ENCODE data around the gene GLB1L.
"Not testable (repeated sequence)": the region's sequence is repeated elsewhere in the genome, so short reads cannot be mapped to it uniquely, and the experiment has no call there.

Gene GLB1L

DNA sequence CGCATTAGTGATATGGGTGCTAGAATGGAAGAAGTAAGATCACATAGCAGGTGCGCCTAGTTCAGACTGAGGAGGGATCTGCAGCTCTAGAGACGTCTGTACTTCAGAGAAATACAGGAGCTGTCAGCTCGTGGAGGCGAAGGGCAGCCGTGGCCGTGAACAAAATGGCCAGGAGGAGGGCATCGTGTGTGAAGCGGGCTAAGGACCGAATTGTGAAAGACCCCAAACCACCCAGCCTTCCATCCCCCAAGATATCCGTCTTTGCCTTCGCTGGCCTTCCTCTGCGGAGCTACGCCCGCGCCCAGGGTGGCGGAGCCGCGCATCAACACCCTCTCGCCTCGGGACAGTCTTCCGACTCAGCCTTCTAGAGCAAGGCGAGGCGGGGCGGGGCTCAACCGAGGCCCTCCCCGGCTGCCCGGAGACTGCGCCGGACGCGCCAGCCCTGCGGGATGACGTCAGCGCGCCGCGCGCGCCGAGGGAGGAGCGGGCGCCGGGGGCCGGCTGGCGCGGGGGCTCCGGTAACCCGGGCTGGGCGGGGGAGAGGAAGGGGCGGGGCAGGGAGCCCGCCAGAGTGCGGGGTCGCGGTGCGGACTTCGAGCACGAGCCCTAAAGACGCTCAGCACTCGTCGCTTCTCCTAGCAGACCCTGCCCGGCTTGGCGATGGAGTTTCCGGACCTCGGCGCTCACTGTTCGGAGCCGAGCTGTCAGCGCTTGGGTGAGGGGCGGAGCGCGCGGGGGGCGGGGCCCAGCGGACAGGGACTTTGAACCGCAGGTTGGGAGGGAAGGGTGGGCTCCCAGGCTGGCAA, 38.7 kb downstream of the GLB1L start, which contains the start of gene ZFAND2B:
Gene ZFAND2B, plus strand, starts transcription at position 455 of the 806 bp plus-strand sequence. Its CDS starts 206 bp downstream, at position 661.
- peak; percentile 98 for DNase-seq (ENCODE audit: low spot score)

DNA sequence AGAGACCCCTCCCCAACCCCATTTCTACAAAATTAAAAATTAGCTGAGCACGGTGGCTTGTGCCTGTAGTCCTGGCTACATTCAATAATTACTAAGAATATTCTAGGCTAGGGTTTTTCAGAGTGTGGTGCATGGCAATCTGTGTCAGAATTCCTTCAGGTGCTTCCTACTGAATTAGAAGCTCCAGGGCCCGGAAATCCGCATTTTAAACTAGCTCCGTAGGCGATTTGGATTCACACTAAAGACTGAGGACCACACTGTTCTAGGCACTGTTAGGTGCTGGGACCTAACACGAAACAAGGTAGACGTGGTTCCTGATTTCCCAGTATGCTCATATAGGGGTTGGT, 39.3 kb downstream of the GLB1L start:
- DNase-seq (ENCODE audit: low spot score) = no peak

- DNase-seq (ENCODE audit: low spot score) = no peak
Measured at GRCh38 chr2:219205165-219205538, 40.1 kb downstream of the GLB1L start.

GRCh38 chr2:219204425-219205164, 40.6 kb downstream of the GLB1L start:
- no peak for DNase-seq (ENCODE audit: low spot score)

DNA sequence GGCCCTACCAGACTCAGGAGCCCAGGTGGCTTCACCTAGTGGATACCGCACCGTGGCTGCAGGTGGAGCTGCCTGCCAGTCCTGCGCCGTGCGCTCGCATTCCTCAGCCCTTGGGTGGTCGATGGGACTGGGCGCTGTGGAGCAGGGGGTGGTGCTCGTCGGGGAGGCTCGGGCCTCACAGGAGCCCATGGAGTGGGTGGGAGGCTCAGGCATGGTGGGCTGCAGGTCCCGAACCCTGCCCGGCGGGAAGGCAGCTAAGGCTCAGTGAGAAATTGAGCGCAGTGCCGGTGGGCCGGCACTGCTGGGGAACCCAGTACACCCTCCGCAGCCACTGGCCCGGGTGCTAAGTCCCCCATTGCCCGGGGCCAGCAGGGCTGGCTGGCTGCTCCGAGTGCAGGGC, 43.9 kb downstream of the GLB1L start:
- DNase-seq (ENCODE audit: low spot score) = not testable (repeated sequence)

DNA sequence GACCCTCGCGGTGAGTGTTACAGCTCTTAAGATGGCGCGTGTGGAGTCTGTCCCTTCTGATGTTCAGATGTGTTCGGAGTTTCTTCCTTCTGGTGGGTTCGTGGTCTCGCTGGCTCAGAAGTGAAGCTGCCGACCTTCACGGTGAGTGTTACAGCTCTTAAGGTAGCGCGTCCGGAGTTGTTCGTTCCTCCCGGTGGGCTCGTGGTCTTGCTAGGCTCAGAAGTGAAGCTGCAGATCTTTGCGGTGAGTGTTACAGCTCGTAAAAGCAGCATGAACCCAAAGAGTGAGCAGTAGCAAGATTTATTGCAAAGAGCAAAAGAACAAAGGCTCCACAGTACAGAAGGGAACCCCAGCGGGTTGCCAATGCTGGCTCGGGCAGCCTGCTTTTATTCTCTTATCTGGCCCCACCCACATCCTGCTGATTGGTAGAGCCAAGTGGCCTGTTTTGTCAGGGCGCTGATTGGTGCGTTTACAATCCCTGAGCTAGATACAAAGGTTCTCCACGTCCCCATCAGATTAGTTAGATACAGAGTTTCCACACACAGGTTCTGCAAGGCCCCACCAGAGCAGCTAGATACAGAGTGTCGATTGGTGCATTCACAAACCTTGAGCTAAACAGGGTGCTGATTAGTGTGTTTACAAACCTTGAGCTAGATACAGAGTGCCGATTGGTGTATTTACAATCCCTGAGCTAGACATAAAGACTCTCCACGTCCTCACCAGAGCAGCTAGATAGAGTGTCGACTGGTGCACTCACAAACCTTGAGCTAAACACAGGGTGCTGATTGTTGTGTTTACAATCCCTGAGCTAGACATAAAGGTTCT, 44.5 kb downstream of the GLB1L start:
- not testable (repeated sequence) for DNase-seq (ENCODE audit: low spot score)

- no peak for DNase-seq (ENCODE audit: low spot score)
Measured at GRCh38 chr2:219199470-219200211, 45.6 kb downstream of the GLB1L start.

- no peak for DNase-seq (ENCODE audit: low spot score)
Measured at GRCh38 chr2:219198974-219199373, 46.3 kb downstream of the GLB1L start.

DNA sequence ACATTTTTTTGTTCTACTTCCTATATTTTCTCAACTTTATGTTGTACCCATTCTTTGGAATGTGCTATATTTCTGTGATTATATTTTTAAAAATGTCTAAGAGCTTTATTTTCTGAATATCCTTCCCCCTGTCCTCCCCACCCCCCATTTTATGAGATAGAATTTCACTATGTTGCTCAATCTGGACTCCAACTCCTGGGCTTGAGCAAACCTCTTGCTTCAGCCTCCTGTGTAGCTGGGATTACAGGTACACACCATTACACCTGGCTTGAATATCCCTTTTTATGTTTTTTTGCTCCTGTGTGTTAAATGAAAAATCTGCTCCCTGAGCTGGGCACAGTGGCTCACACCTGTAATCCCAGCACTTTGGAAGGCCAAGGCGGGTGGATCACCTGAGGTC, 47.9 kb downstream of the GLB1L start:
- no peak for DNase-seq (ENCODE audit: low spot score)

- no peak for DNase-seq (ENCODE audit: low spot score)
Measured at GRCh38 chr2:219186754-219187456, 58.3 kb downstream of the GLB1L start.
